ENCODE data around the gene NSD1.

Gene NSD1

DNA sequence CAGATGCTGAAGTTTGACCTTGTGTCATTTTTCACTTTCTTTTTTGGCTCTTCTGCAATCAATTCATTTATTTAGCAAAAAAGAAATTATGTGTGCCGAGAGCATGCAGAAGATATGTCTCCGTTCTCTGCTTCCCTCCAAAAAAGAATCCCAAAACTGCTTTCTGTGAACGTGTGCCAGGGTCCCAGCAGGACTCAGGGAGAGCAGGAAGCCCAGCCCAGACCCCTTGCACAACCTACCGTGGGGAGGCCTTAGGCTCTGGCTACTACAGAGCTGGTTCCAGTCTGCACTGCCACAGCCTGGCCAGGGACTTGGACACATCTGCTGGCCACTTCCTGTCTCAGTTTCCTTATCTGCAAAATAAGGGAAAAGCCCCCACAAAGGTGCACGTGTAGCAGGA, 44.4 kb upstream of the NSD1 start:
- in situ Hi-C loops (cut with HindIII; ENCODE audit: low sequenced_read_pairs), result no loop called here
- TF ChIP-seq, protein P1, sequence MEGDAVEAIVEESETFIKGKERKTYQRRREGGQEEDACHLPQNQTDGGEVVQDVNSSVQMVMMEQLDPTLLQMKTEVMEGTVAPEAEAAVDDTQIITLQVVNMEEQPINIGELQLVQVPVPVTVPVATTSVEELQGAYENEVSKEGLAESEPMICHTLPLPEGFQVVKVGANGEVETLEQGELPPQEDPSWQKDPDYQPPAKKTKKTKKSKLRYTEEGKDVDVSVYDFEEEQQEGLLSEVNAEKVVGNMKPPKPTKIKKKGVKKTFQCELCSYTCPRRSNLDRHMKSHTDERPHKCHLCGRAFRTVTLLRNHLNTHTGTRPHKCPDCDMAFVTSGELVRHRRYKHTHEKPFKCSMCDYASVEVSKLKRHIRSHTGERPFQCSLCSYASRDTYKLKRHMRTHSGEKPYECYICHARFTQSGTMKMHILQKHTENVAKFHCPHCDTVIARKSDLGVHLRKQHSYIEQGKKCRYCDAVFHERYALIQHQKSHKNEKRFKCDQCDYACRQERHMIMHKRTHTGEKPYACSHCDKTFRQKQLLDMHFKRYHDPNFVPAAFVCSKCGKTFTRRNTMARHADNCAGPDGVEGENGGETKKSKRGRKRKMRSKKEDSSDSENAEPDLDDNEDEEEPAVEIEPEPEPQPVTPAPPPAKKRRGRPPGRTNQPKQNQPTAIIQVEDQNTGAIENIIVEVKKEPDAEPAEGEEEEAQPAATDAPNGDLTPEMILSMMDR (IDR thresholded peaks at IDR 0.05; ENCODE audit: low read depth, low read length, missing control alignments), result no peak
- no peak overlapping the region for H3K4me3 ChIP-seq (ENCODE audit: low read depth, low read length)
- no peak for DNase-seq (ENCODE audit: low read depth)

DNA sequence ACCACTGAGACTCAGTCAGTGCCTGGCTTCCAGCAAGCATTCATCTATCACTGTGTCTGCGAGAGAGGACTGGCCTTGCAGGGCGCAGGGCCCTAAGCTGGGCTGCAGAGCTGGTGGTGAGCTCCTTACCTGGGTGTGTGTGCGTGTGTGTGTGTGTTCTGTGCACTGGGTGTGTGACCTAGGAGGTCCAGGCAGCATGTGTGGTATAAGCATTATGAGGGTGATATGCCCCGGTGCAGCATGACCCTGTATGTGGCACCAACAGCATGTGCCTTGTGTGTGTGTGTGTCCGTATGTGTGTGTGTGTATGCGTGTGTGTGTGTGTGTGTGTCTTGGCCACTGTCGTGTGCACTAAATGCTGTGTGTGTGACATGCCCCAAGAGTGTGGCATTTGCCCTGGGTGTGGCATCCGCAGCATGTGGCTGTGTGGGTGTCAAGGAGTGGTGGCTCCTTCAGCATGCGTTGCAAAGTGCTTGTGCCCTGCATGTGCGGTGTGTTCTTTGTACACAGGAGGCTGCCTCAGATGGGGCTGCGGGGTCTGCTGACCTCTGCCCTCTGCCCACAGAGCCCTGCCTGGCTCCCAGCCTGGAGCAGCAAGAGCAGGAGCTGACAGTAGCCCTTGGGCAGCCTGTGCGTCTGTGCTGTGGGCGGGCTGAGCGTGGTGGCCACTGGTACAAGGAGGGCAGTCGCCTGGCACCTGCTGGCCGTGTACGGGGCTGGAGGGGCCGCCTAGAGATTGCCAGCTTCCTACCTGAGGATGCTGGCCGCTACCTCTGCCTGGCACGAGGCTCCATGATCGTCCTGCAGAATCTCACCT, 43.5 kb upstream of the NSD1 start:
- TF ChIP-seq, protein P1 (IDR thresholded peaks at IDR 0.05; ENCODE audit: low read depth, low read length, missing control alignments), result no peak
- in situ Hi-C loops (cut with HindIII; ENCODE audit: low sequenced_read_pairs), result no loop called here

DNA sequence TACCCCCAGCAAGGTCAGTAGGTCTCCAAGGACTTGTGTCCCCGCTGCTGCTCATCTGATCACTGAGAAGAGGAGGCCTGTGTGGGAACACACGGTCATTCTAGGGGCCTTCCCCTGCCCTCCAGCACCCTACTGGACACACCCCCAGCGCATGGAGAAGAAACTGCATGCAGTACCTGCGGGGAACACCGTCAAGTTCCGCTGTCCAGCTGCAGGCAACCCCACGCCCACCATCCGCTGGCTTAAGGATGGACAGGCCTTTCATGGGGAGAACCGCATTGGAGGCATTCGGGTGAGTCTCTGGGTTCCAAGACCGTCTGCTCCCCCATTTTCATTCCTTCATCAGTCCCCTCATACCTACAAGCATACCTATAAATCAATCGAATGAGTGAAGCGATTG, 42.8 kb upstream of the NSD1 start:
- H3K4me3 ChIP-seq (ENCODE audit: low read depth, low read length), result no peak overlapping the region
- in situ Hi-C loops (cut with HindIII; ENCODE audit: low sequenced_read_pairs), result no loop called here
- no peak for DNase-seq (ENCODE audit: low read depth)
- TF ChIP-seq, protein P1 (IDR thresholded peaks at IDR 0.05; ENCODE audit: low read depth, low read length, missing control alignments), result no peak

More for the DNA sequence above, 43.5 kb upstream of the NSD1 start:
- no peak overlapping the region for H3K4me3 ChIP-seq (ENCODE audit: low read depth, low read length)
- DNase-seq (ENCODE audit: low read depth), result no peak

DNA sequence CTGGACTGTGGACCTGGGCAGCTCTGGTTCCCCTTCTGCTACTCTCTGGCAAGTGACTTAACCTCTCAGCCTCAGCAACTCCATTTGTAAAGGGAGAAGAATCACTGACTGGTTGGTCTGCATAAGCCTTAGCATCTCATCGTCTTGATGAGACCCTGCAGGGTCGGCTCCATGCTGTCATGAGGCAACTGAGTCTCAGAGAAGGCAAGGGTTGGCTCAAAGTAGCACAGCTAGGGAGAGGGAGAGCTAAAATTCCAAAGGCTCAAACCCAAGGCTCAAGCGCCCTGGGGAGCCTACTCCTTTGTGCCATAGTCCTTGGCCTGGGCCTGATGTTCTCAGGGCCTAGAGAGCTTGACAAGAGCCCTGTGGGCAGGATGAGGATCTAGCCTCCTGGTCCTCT, 42.3 kb upstream of the NSD1 start:
- no peak for DNase-seq (ENCODE audit: low read depth)
- TF ChIP-seq, protein P1 (IDR thresholded peaks at IDR 0.05; ENCODE audit: low read depth, low read length, missing control alignments), result no peak
- H3K4me3 ChIP-seq (ENCODE audit: low read depth, low read length), result no peak overlapping the region
- in situ Hi-C loops (cut with HindIII; ENCODE audit: low sequenced_read_pairs), result no loop called here

DNA sequence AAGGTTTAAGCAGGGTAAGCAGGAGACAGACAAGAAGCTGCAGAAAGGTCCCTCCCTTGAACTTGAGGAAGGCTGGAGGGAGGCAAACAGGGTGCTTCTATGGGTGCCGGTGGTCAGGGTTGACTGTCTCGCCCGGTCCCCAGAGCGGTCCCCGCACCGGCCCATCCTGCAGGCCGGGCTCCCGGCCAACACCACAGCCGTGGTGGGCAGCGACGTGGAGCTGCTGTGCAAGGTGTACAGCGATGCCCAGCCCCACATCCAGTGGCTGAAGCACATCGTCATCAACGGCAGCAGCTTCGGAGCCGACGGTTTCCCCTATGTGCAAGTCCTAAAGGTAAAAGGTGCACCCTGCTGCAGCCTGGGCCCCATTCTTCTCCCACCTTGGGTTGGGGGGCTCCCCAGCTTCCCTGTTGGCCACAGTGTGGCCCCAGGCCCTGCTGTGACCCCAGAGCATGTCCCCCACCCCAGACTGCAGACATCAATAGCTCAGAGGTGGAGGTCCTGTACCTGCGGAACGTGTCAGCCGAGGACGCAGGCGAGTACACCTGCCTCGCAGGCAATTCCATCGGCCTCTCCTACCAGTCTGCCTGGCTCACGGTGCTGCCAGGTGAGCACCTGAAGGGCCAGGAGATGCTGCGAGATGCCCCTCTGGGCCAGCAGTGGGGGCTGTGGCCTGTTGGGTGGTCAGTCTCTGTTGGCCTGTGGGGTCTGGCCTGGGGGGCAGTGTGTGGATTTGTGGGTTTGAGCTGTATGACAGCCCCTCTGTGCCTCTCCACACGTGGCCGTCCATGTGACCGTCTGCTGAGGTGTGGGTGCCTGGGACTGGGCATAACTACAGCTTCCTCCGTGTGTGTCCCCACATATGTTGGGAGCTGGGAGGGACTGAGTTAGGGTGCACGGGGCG, 41.1 kb upstream of the NSD1 start:
- DNase-seq (ENCODE audit: low read depth), result no peak
- in situ Hi-C loops (cut with HindIII; ENCODE audit: low sequenced_read_pairs), result no loop called here
- H3K4me3 ChIP-seq (ENCODE audit: low read depth, low read length), result no peak overlapping the region
- TF ChIP-seq, protein P1 (IDR thresholded peaks at IDR 0.05; ENCODE audit: low read depth, low read length, missing control alignments), result no peak

DNA sequence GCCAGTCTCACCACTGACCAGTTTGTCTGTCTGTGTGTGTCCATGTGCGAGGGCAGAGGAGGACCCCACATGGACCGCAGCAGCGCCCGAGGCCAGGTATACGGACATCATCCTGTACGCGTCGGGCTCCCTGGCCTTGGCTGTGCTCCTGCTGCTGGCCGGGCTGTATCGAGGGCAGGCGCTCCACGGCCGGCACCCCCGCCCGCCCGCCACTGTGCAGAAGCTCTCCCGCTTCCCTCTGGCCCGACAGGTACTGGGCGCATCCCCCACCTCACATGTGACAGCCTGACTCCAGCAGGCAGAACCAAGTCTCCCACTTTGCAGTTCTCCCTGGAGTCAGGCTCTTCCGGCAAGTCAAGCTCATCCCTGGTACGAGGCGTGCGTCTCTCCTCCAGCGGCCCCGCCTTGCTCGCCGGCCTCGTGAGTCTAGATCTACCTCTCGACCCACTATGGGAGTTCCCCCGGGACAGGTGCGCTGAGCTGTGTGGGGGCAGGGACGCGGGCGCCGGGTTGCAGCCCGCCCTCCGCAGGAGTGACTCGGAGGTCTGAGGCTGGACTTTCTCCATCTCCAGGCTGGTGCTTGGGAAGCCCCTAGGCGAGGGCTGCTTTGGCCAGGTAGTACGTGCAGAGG, 40.4 kb upstream of the NSD1 start:
- no peak overlapping the region for H3K4me3 ChIP-seq (ENCODE audit: low read depth, low read length)
- no peak for DNase-seq (ENCODE audit: low read depth)
- TF ChIP-seq, protein P1 (IDR thresholded peaks at IDR 0.05; ENCODE audit: low read depth, low read length, missing control alignments), result no peak
- in situ Hi-C loops (cut with HindIII; ENCODE audit: low sequenced_read_pairs), result no loop called here
